Retinal pigment epithelial cell (primary cell): ENCODE data around the gene LCE3E.
"Not testable (repeated sequence)": the region's sequence is repeated elsewhere in the genome, so short reads cannot be mapped to it uniquely, and the experiment has no call there.

ENCODE experiments used
- DNase-seq: peaks from one replicate; pipeline ENCODE4 v3.0.0-alpha.2; 2010; ENCODE audit warnings: low read depth
- H3K4me3 ChIP-seq: 2 replicates; pipeline ENCODE4 v1.5.1; 2011; ENCODE audit warnings: mild to moderate bottlenecking, low read length, control low read depth, moderate library complexity
- CTCF ChIP-seq: conservative IDR thresholded peaks from 2 replicates; pipeline ENCODE4 v1.5.1; 2011; ENCODE audit warnings: low read depth, low read length, control low read depth, inconsistent platforms

Gene LCE3E

DNA sequence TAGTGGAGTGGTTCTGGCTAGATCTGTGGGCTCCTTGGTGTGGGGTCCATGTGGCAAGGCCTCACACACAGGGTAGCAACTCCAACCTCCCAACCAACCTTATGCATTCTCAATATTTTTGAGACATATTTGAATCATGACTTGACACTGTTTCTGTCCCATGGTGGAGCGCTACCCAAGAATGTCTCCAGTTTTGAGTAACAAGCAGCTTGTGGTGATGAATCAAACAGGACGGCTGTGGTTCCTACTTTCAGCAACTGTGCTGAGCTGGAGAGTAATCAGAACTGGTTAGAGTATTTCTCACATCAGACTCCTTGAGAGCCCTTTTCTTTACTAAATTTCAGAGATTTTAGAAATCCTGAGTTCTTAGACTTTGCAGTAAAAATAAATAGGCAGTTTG, 10.6 kb upstream of the LCE3E start:
- no peak overlapping the region for H3K4me3 ChIP-seq
- no peak for DNase-seq
- TF ChIP-seq CTCF: no peak

GRCh38 chr1:152565535-152566215, 905 bp downstream of the LCE3E start:
- H3K4me3 ChIP-seq: no peak overlapping the region
- no peak for TF ChIP-seq CTCF
- no peak for DNase-seq

- no peak for DNase-seq
- no peak overlapping the region for H3K4me3 ChIP-seq
- no peak for TF ChIP-seq CTCF
Measured at GRCh38 chr1:152565115-152565514, 1.5 kb downstream of the LCE3E start.

GRCh38 chr1:152548358-152548757, 18.2 kb downstream of the LCE3E start:
- H3K4me3 ChIP-seq, DNase-seq: not testable (repeated sequence)

- DNase-seq: no peak
Measured at GRCh38 chr1:152546704-152547103, 19.9 kb downstream of the LCE3E start.

GRCh38 chr1:152543820-152544219, 22.8 kb downstream of the LCE3E start:
- no peak for DNase-seq
- TF ChIP-seq CTCF: peak; percentile 27
- no peak overlapping the region for H3K4me3 ChIP-seq

More at GRCh38 chr1:152546704-152547103, 19.9 kb downstream of the LCE3E start:
- H3K4me3 ChIP-seq: no peak overlapping the region
- TF ChIP-seq CTCF: no peak

- H3K4me3 ChIP-seq: no peak overlapping the region
- no peak for TF ChIP-seq CTCF
- DNase-seq: no peak
Measured at GRCh38 chr1:152539901-152540300, 26.7 kb downstream of the LCE3E start.
